Lower leg skin (tissue), 3 donors: ENCODE data around the gene AMOTL1.

Experiments used
- CTCF ChIP-seq, 3 donors: fragments of 450-650 bp; IDR thresholded peaks; one replicate each; pipeline ENCODE4 v1.5.1; 2016; ENCODE audit warnings: antibody characterized with exemption in 3 of 3, mild to moderate bottlenecking in 3 of 3, moderate library complexity in 2 of 3
- POLR2A ChIP-seq, 2 donors: fragments of 450-650 bp; IDR thresholded peaks; one replicate each; pipeline ENCODE4 v1.6.1; 2016 to 2017; ENCODE audit warnings: antibody characterized with exemption in 2 of 2, mild to moderate bottlenecking in 1 of 2, moderate library complexity in 1 of 2

- TF ChIP-seq CTCF (IDR thresholded peaks at IDR 0.05): no peak
- no peak for TF ChIP-seq POLR2A (IDR thresholded peaks at IDR 0.05)
These were observed 17.4 kb downstream of the AMOTL1 start for GRCh38 chr11:94785509-94785908.
